ENCODE data around the gene ALKBH5.

DNA sequence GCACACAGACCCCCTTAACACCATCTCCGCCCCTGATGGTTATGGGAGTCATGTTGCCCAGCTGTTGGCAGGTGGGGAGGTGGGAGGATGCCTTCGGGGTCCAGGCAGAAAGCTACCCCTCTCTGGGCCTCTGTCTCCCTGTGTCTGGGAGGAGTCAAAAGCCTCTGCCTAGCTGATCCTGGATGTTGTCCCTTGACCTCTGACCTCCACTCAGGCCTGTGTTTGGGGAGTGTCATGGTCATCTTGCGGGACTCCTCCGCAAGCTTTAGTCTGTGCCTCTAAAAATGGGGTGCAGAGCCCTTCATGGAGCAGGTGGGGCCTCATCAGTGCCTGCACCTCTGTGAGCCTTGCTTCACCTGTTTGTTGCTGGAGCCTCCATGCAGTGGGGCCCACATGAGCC, 45.6 kb downstream of the ALKBH5 start:
- TF ChIP-seq, protein P1, sequence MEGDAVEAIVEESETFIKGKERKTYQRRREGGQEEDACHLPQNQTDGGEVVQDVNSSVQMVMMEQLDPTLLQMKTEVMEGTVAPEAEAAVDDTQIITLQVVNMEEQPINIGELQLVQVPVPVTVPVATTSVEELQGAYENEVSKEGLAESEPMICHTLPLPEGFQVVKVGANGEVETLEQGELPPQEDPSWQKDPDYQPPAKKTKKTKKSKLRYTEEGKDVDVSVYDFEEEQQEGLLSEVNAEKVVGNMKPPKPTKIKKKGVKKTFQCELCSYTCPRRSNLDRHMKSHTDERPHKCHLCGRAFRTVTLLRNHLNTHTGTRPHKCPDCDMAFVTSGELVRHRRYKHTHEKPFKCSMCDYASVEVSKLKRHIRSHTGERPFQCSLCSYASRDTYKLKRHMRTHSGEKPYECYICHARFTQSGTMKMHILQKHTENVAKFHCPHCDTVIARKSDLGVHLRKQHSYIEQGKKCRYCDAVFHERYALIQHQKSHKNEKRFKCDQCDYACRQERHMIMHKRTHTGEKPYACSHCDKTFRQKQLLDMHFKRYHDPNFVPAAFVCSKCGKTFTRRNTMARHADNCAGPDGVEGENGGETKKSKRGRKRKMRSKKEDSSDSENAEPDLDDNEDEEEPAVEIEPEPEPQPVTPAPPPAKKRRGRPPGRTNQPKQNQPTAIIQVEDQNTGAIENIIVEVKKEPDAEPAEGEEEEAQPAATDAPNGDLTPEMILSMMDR (conservative IDR thresholded peaks at IDR 0.05 in 1 of 2, IDR thresholded peaks at IDR 0.05 in 1 of 2; ENCODE audit: extremely low read depth in 1 of 2, insufficient read depth in 1 of 2, low read depth in 1 of 2, low read length in 2 of 2), result no peak
- no peak for TF ChIP-seq EZH2 (IDR thresholded peaks at IDR 0.05; ENCODE audit: borderline replicate concordance, low read length)

All from mammary epithelial cell (primary cell).